HuH-7 (cell line): Measurements from ENCODE around the gene ATOSB.

Experiments used
- DNase-seq: peaks from one replicate; pipeline ENCODE4 v3.0.0; 2011; ENCODE audit warnings: low spot score

ATOSB gene

GRCh38 chr9:35085078-35085477 is 30.6 kb downstream of the ATOSB start:
- no peak for DNase-seq

- DNase-seq, result peak; percentile 91
Observed at GRCh38 chr9:35079426-35080341, 36.0 kb downstream of the ATOSB start, which contains the start of gene FANCG. Gene FANCG, minus strand, starts transcription at chr9:35079942. Its CDS starts 418 bp downstream, at chr9:35079524.

GRCh38 chr9:35079041-35079425 is 36.6 kb downstream of the ATOSB start:
- DNase-seq, result no peak

- DNase-seq, result no peak
Observed at GRCh38 chr9:35078066-35078465, 37.6 kb downstream of the ATOSB start.

DNA sequence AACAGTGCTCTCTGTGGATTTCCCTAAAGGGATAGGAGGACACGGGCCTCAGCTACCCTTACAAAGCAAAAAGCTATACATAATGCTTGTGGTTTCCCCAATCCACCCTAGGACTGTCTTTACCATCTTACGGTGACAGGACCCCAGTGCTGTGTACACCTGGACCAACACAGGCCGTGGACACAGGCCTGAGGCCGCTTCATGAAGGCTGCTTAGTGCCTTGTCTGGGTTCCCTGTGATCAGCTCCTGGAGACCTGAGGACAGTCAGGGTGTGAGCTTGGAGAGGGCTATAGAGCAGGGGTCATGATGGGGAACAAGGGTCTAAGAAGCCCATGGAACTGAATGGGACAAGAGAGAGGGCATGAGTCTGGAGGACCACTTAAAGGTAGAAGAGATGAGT is 38.8 kb downstream of the ATOSB start:
- DNase-seq, result no peak

GRCh38 chr9:35075358-35075757 is 40.3 kb downstream of the ATOSB start:
- no peak for DNase-seq

- DNase-seq, result no peak
Observed at GRCh38 chr9:35074791-35075190, 40.9 kb downstream of the ATOSB start.

DNA sequence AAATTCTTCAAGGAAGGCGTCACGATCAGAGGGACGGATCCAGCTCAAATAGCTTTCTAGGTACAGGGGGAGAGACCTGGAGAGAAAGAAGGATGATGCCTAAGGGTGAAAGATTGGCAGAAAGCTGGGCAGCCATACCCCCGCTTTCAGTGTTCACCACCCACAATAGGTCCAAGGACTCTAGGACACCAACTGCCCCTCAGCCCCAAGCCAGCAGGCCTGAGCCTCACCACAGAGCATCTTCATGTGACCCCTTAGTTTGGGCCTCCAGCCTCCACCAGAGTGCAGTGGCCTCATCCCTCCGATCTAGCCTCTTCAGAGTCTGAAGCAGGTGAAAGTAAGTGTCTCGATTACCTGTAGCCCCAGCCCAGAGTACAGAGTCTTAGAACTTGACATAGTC is 41.5 kb downstream of the ATOSB start:
- DNase-seq, result no peak

DNA sequence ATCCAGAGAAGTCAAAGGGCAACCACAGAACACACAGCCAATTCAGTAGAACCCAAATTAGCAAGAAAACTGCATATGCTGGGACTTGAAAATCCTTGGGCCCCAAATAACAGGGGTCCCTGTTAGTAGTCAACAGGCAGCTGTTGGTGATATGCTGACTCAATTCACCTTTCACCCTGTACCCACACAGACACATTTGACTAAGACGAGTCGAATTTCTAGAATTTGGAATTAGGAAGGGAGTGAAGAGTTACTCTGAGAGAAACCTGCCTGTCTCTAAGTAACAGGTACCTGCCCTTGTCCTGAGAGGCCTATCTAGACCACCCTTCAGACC is 42.4 kb downstream of the ATOSB start:
- no peak for DNase-seq

- DNase-seq, result peak; percentile 99
Observed at GRCh38 chr9:35072461-35073278, 43.0 kb downstream of the ATOSB start, which contains the start of gene VCP. Gene VCP, minus strand, starts transcription at chr9:35072625. Its CDS starts 272 bp downstream, at chr9:35072353.

GRCh38 chr9:35071814-35072460 is 43.7 kb downstream of the ATOSB start:
- peak; percentile 72 for DNase-seq

- no peak for DNase-seq
Observed at GRCh38 chr9:35070823-35071813, 44.5 kb downstream of the ATOSB start.

DNA sequence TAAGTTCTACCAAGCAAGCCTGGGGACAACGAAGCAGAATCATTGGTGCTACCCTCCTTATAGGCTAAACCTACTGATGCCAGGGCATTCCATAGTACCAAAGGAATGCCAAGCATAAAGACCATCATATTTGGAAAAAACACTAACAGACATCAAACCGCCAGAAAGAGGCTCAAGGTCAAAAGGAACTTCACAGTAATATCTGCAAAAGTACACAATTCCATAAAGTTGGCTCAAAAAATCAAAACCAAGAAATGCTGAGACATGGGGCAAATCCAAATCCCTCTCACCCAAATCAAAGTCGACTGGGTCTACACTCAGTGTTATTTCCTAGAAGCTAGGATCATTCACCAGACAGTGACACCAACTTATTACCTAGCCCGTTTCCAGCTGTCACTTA is 46.6 kb downstream of the ATOSB start:
- no peak for DNase-seq

DNA sequence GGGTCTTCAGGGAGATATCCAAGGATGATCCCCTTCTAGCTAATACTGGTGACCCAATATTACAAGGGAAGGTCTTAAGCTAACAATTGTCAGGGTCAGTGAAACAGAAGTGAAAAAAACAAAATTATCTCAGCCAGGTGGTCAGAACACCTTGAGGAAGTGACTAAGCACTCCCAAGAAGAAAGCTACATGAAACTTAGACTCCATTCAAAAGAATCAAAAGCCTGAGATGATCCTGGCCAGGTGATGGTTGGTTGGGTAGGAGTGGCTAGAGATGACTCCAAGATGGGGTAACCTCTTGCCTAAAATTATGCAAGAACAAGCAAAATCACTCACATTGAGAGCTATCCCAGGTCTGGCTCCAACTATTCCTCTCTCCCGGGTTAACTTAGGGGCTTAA is 48.6 kb downstream of the ATOSB start:
- no peak for DNase-seq

- no peak for DNase-seq
Observed at GRCh38 chr9:35060548-35061207, 55.0 kb downstream of the ATOSB start.

GRCh38 chr9:35059438-35059837 is 56.2 kb downstream of the ATOSB start:
- no peak for DNase-seq

DNA sequence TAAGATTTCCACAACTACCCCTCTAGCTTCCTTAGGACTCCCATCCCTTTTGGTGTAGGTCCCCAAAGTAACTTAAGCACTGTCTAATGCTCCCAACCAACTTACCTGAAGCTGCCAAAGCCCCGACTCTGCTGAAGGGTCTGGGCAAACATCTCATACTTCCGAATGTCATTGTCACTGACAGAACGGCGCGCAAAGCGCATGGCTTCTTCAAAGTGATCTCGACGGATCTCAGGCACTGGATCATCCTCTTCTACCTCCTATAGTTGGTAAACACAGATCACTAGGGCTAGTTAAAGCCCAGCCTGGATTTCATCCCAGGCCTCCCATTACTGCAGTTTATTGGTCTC is 58.4 kb downstream of the ATOSB start:
- DNase-seq, result no peak

DNA sequence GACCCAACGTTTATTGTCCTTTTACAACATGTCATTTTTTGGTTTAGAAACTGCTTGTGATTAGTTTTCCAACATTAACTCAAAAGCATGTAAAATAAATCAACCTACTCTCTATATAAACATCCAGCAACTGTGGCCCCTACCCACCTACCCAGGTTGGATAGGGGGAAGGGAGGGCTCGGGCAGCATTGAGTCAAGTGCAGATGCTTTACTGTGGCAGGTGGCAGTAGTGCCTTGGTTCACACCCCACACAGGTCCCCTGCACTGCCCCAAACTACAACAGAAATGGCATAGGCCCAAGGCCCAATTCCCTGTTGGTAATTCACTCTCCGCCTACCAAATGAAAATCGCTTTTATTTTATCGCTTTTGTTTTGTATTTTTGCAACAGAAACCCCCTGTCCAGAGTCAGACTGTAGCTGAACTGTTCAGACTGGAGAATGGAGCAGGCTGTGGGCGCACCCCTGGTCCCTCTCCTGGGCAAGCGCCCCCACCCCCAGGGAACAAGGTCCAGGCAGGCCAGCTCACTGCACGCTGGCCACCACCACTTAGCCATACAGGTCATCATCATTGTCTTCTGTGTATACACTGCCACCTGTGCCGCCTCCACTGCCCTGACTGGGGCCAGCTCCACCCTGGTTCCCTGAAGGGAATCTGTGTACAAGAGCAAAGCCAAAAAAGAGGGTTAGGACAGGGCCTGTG is 58.9 kb downstream of the ATOSB start:
- no peak for DNase-seq

- DNase-seq, result no peak
Observed at GRCh38 chr9:35054871-35055644, 60.6 kb downstream of the ATOSB start.
